A549 (cell line): Measurements from ENCODE around the gene CARD11. TPM values are rescaled to one million over a fixed set of nuclear protein-coding genes. Genes with fewer than 3 reads are reported as not detected.

Experiments
- ATAC-seq, 2 experiments: fragments of 200-7000 bp in 1 of 2; fragments of >200 bp in 1 of 2; cut with Nextera tagmentation in 1 of 2; cut with Tn5 transposase in 1 of 2; 3 replicates each; pipeline versions ENCODE4 v1.8.0 to v1.9.1; 2018 to 2020; ENCODE audit warnings: mild to moderate bottlenecking in 1 of 2, moderate library complexity in 1 of 2
- CTCF ChIA-PET: fragments of 300-600 bp; sonication (Branson Sonifier 250); formaldehyde crosslinking; extraction: SDS; loops from one replicate; lab custom pipeline; 2021; ENCODE audit warnings: antibody characterized with exemption, inconsistent platforms; lab: Yijun Ruan, JAX
- POLR2A ChIA-PET: fragments of 350-600 bp; formaldehyde crosslinking; extraction: SDS; loops from one replicate; lab custom pipeline; 2021; ENCODE audit warnings: antibody characterized with exemption, inconsistent platforms; lab: Yijun Ruan, JAX
- DNase-seq, 2 experiments: peaks; one replicate each; pipeline versions ENCODE4 v3.0.0 to v3.0.0-alpha.2; 2011 to 2016; ENCODE audit warnings: low read depth in 1 of 2, low spot score in 1 of 2
- FAIRE-seq: peaks from 2 replicates; lab custom pipeline; 2011; peaks lifted over from hg19 to GRCh38; lab: Jason Lieb, UNC
- H3K27ac ChIP-seq, 2 experiments: fragments of >200 bp; sonication (Bioruptor Twin); formaldehyde crosslinking; 3 replicates each; pipeline ENCODE4 v1.5.1; 2016 to 2017
- H3K4me1 ChIP-seq: fragments of >200 bp; sonication (Bioruptor Twin); formaldehyde crosslinking; 3 replicates; pipeline ENCODE4 v1.6.1; 2016
- H3K4me2 ChIP-seq: fragments of >200 bp; sonication (Bioruptor Twin); formaldehyde crosslinking; 3 replicates; pipeline ENCODE4 v1.6.1; 2016
- H3K4me3 ChIP-seq: fragments of >200 bp; sonication (Bioruptor Twin); formaldehyde crosslinking; 3 replicates; pipeline ENCODE4 v1.5.1; 2016
- H3K9me3 ChIP-seq: fragments of >200 bp; sonication (Bioruptor Twin); formaldehyde crosslinking; 3 replicates; pipeline ENCODE4 v1.6.1; 2016
- BCL3 ChIP-seq: fragments of >200 bp; sonication (Bioruptor Twin); formaldehyde crosslinking; IDR thresholded peaks from 3 replicates; pipeline ENCODE4 v1.6.1; 2016
- CBX2 ChIP-seq: fragments of 200-600 bp; sonication (generic); IDR thresholded peaks from 2 replicates; pipeline ENCODE4 v1.6.1; 2016; ENCODE audit warnings: low read depth, mild to moderate bottlenecking, borderline replicate concordance
- CBX8 ChIP-seq: fragments of 200-600 bp; sonication (generic); IDR thresholded peaks from 2 replicates; pipeline ENCODE4 v1.6.1; 2016
- CEBPB ChIP-seq, 2 experiments: fragments of >200 bp in 1 of 2; sonication (Bioruptor Twin) in 1 of 2; formaldehyde crosslinking in 1 of 2; IDR thresholded peaks; 2 replicates each; pipeline ENCODE4 v1.6.1; 2012 to 2016
- CHD4 ChIP-seq: fragments of 200-600 bp; sonication (generic); IDR thresholded peaks from 2 replicates; pipeline ENCODE4 v1.6.1; 2016; ENCODE audit warnings: antibody characterized with exemption, mild to moderate bottlenecking, borderline replicate concordance
- EHMT2 ChIP-seq: fragments of 200-600 bp; sonication (generic); IDR thresholded peaks from 2 replicates; pipeline ENCODE4 v1.6.1; 2016; ENCODE audit warnings: antibody characterized with exemption, low read depth, mild to moderate bottlenecking, moderate library complexity
- ELK1 ChIP-seq: fragments of 150-350 bp; IDR thresholded peaks from 2 replicates; pipeline ENCODE4 v1.6.1; 2014; ENCODE audit warnings: low read depth, mild to moderate bottlenecking, low read length
- ESRRA ChIP-seq: fragments of 150-350 bp; IDR thresholded peaks from 2 replicates; pipeline ENCODE4 v1.6.1; 2014; ENCODE audit warnings: mild to moderate bottlenecking, low read length, borderline replicate concordance
- FOSB ChIP-seq: fragments of 250-450 bp; sonication (Bioruptor Pico); IDR thresholded peaks from 2 replicates; pipeline ENCODE4 v1.5.0; 2020; ENCODE audit warnings: mild to moderate bottlenecking, moderate library complexity
- HDAC2 ChIP-seq: fragments of 200-600 bp; sonication (generic); IDR thresholded peaks from 2 replicates; pipeline ENCODE4 v1.6.1; 2016
- KDM1A ChIP-seq: fragments of 200-600 bp; sonication (generic); IDR thresholded peaks from 2 replicates; pipeline ENCODE4 v1.6.1; 2016; ENCODE audit warnings: low read depth, mild to moderate bottlenecking
- POLR2AphosphoS2 ChIP-seq: conservative IDR thresholded peaks from 2 replicates; pipeline ENCODE4 v1.6.1; 2012; ENCODE audit warnings: low read length, improper control_type of control experiment, inconsistent platforms
- RAD21 ChIP-seq, 2 experiments: fragments of >200 bp in 1 of 2; sonication (Bioruptor Twin) in 1 of 2; formaldehyde crosslinking in 1 of 2; IDR thresholded peaks in 1 of 2; conservative IDR thresholded peaks in 1 of 2; 2 replicates in 1 of 2; 3 replicates in 1 of 2; pipeline ENCODE4 v1.6.1; 2012 to 2018; ENCODE audit warnings: inconsistent platforms in 1 of 2
- RCOR1 ChIP-seq: fragments of 150-350 bp; IDR thresholded peaks from 2 replicates; pipeline ENCODE4 v1.6.1; 2014; ENCODE audit warnings: antibody characterized with exemption, low read length, low read depth
- RFX5 ChIP-seq: fragments of 450-650 bp; IDR thresholded peaks from 2 replicates; pipeline ENCODE4 v1.7.1; 2014; ENCODE audit warnings: antibody characterized with exemption, mild to moderate bottlenecking, moderate library complexity
- RNF2 ChIP-seq: fragments of 200-600 bp; sonication (generic); IDR thresholded peaks from 2 replicates; pipeline ENCODE4 v1.6.1; 2016; ENCODE audit warnings: low read depth, mild to moderate bottlenecking, antibody characterized with exemption, moderate library complexity, borderline replicate concordance
- TFCP2L1 ChIP-seq: fragments of 250-450 bp; sonication (Bioruptor Pico); IDR thresholded peaks from 2 replicates; pipeline ENCODE4 v1.5.0; 2021; ENCODE audit warnings: mild to moderate bottlenecking
- ZC3H11A ChIP-seq: fragments of 450-650 bp; IDR thresholded peaks from 2 replicates; pipeline ENCODE4 v1.6.1; 2014; ENCODE audit warnings: antibody characterized with exemption, mild to moderate bottlenecking
- ZNF302 ChIP-seq: fragments of 250-450 bp; sonication (Bioruptor Pico); IDR thresholded peaks from 2 replicates; pipeline ENCODE4 v1.9.0; 2021; ENCODE audit warnings: inconsistent platforms, mild to moderate bottlenecking, moderate library complexity
- WGBS: methylation state at CpG from one replicate; pipeline ENCODE4 v1.1.6; 2017; ENCODE audit errors: missing lambda C conversion rate; 5-methylcytosine and 5-hydroxymethylcytosine counted together
- polyA plus RNA-seq, 4 experiments: library from polyadenylated mRNA; depleted of rRNA in 3 of 4; stranded (reverse); fragments of >200 nt; fragmentation: RNase III in 1 of 4; extraction: RNeasy Plus Mini Kit Qiagen cat#74134 plus additional on column Dnase treatment in 1 of 4; gene quantifications; 2 replicates in 3 of 4; 3 replicates in 1 of 4; pipeline ENCODE4 v1.2.3, GENCODE V29; 2011 to 2017
- TF ChIP-seq, protein P1 (sequence below): IDR thresholded peaks from 2 replicates; pipeline ENCODE4 v1.6.1; 2012; ENCODE audit warnings: low read depth, borderline replicate concordance
- TF ChIP-seq, protein P2 (sequence below): fragments of 200-600 bp; sonication (generic); IDR thresholded peaks from 2 replicates; pipeline ENCODE4 v1.6.1; 2016; ENCODE audit warnings: antibody characterized with exemption, mild to moderate bottlenecking, moderate library complexity

The CARD11 gene
- polyA plus RNA-seq, 2 of the 4 experiments (the other 2 are of a cell fraction) = 0.48 to 1.1 TPM

- no peak overlapping the region for H3K4me3 ChIP-seq
- FAIRE-seq (no peak), DNase-seq (no peak)
- WGBS = 85% methylated on average over 6 of the region's 6 CpGs
- no peaks in the 10 kb centered on the region for H3K9me3 ChIP-seq
- no peak for TF ChIP-seq CBX2
- peak; percentile 48; the same call in 1 of the 2 replicates for TF ChIP-seq KDM1A
- TF ChIP-seq, all 56 proteins: peak for 1
- Histone ChIP-seq H3K27ac (no peak overlapping the region), H3K4me1 (peaks cover 13% of the 10 kb centered on the region), H3K4me2 (no peak overlapping the region)
- no peak for ATAC-seq
- POLR2A ChIA-PET = no interaction called here
- CTCF ChIA-PET = interaction anchor here (1.0 kb wide), 1 partner anchor 179 kb away, joined by 3 read pairs; no protein-coding TSS in a partner anchor
These were observed 183.7 kb downstream of the CARD11 start for GRCh38 chr7:2859952-2860351.

DNA sequence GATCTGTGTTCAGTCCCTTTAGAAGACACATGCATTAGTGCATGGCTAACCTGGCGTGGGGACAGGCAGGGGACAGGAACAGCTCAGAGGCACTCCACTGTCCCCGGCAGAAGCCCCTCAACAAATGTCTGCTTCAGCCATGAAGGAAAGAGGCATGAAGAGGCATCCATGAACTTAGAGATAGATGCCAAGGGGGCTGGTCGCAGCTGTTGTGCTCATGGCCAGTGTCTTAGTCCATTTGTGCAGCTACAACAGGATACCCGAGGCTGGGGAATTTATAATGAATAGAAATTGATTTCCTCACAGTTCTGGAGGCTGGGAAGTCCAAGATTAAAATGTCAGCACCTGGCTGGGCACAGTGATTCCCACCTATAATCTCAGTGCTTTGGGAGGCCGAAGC lies 185.0 kb downstream of the CARD11 start:
- ATAC-seq (no peak), DNase-seq (no peak), FAIRE-seq (no peak)
- H3K4me2 ChIP-seq = no peak overlapping the region
- ChIA-PET CTCF (no interaction called here), POLR2A (no interaction called here)
- 72% methylated on average over 5 of the region's 5 CpGs for WGBS
- H3K4me1 ChIP-seq = peaks cover 7% of the 10 kb centered on the region
- TF ChIP-seq BCL3 = no peak
- TF ChIP-seq CBX2 = no peak
- TF ChIP-seq POLR2AphosphoS2 = no peak
- TF ChIP-seq HDAC2 = no peak
- TF ChIP-seq RAD21 (conservative IDR thresholded peaks at IDR 0.05 in 1 of 2, IDR thresholded peaks at IDR 0.05 in 1 of 2) = no peak
- TF ChIP-seq RNF2 = no peak
- TF ChIP-seq, protein P1, sequence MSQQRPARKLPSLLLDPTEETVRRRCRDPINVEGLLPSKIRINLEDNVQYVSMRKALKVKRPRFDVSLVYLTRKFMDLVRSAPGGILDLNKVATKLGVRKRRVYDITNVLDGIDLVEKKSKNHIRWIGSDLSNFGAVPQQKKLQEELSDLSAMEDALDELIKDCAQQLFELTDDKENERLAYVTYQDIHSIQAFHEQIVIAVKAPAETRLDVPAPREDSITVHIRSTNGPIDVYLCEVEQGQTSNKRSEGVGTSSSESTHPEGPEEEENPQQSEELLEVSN = no peak
- TF ChIP-seq CEBPB (IDR thresholded peaks at IDR 0.05) = no peak
- no peak for TF ChIP-seq ELK1
- no peak overlapping the region for H3K27ac ChIP-seq
- no peak overlapping the region for H3K4me3 ChIP-seq
- H3K9me3 ChIP-seq = no peaks in the 10 kb centered on the region

- no peak for DNase-seq
- 0 out of 6 replicates have a peak, but pooled peaks of 1 of the 2 experiments have one; percentile 27 for ATAC-seq
- no peaks in the 10 kb centered on the region for H3K9me3 ChIP-seq
- TF ChIP-seq TFCP2L1 (no peak), RFX5 (no peak), CBX8 (no peak), ESRRA (no peak), ZC3H11A (no peak), CHD4 (no peak), RCOR1 (no peak), FOSB (no peak), EHMT2 (no peak), ZNF302 (no peak)
- TF ChIP-seq, protein P2, sequence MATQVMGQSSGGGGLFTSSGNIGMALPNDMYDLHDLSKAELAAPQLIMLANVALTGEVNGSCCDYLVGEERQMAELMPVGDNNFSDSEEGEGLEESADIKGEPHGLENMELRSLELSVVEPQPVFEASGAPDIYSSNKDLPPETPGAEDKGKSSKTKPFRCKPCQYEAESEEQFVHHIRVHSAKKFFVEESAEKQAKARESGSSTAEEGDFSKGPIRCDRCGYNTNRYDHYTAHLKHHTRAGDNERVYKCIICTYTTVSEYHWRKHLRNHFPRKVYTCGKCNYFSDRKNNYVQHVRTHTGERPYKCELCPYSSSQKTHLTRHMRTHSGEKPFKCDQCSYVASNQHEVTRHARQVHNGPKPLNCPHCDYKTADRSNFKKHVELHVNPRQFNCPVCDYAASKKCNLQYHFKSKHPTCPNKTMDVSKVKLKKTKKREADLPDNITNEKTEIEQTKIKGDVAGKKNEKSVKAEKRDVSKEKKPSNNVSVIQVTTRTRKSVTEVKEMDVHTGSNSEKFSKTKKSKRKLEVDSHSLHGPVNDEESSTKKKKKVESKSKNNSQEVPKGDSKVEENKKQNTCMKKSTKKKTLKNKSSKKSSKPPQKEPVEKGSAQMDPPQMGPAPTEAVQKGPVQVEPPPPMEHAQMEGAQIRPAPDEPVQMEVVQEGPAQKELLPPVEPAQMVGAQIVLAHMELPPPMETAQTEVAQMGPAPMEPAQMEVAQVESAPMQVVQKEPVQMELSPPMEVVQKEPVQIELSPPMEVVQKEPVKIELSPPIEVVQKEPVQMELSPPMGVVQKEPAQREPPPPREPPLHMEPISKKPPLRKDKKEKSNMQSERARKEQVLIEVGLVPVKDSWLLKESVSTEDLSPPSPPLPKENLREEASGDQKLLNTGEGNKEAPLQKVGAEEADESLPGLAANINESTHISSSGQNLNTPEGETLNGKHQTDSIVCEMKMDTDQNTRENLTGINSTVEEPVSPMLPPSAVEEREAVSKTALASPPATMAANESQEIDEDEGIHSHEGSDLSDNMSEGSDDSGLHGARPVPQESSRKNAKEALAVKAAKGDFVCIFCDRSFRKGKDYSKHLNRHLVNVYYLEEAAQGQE = no peak
- TF ChIP-seq, protein P1 = no peak
- no peak for FAIRE-seq
- no peak overlapping the region for H3K27ac ChIP-seq
- CTCF ChIA-PET = interaction anchor here (1.4 to 6.6 kb wide), 2 partner anchors 8 to 9 kb away, joined by 5 to 47 read pairs; no protein-coding TSS in a partner anchor
- no peaks in the 10 kb centered on the region for H3K4me1 ChIP-seq
- H3K4me3 ChIP-seq = no peak overlapping the region
- POLR2A ChIA-PET = no interaction called here
- no peak overlapping the region for H3K4me2 ChIP-seq
- 74% methylated on average over 5 of the region's 5 CpGs for WGBS
These were observed 187.1 kb downstream of the CARD11 start for GRCh38 chr7:2856388-2857169.
